ENCODE data around the gene SLC28A3.

The SLC28A3 gene

GRCh38 chr9:84323858-84324257 is 16.7 kb downstream of the SLC28A3 start:
- no peaks in the 10 kb centered on the region for H3K4me1 Mint-ChIP-seq (ENCODE audit: low read depth)
- no peak overlapping the region for H3K27ac Mint-ChIP-seq
- peaks cover 1% of the 10 kb centered on the region for H3K27me3 Mint-ChIP-seq
- peaks cover 2% of the 10 kb centered on the region for H3K36me3 Mint-ChIP-seq
- H3K9me3 Mint-ChIP-seq (ENCODE audit: low read depth): peaks cover 5% of the 10 kb centered on the region
- no peak overlapping the region for H3K4me3 Mint-ChIP-seq

- peaks cover under 1% of the 10 kb centered on the region for H3K36me3 Mint-ChIP-seq
Observed at GRCh38 chr9:84322828-84323227, 17.7 kb downstream of the SLC28A3 start.

GRCh38 chr9:84320231-84320630 is 20.3 kb downstream of the SLC28A3 start:
- Mint-ChIP-seq H3K4me3 (no peak overlapping the region), H3K4me1 (ENCODE audit: low read depth) (no peaks in the 10 kb centered on the region), H3K27ac (no peak overlapping the region), H3K27me3 (no peaks in the 10 kb centered on the region), H3K9me3 (ENCODE audit: low read depth) (no peaks in the 10 kb centered on the region), H3K36me3 (no peaks in the 10 kb centered on the region)

More at GRCh38 chr9:84322828-84323227, 17.7 kb downstream of the SLC28A3 start:
- Mint-ChIP-seq H3K27me3 (no peaks in the 10 kb centered on the region), H3K4me3 (no peak overlapping the region), H3K27ac (no peak overlapping the region), H3K4me1 (ENCODE audit: low read depth) (no peaks in the 10 kb centered on the region), H3K9me3 (ENCODE audit: low read depth) (peaks cover 2% of the 10 kb centered on the region)

- Mint-ChIP-seq H3K4me1 (ENCODE audit: low read depth) (peaks cover 2% of the 10 kb centered on the region), H3K36me3 (no peaks in the 10 kb centered on the region), H3K9me3 (ENCODE audit: low read depth) (no peaks in the 10 kb centered on the region), H3K27me3 (no peaks in the 10 kb centered on the region), H3K27ac (no peak overlapping the region), H3K4me3 (no peak overlapping the region)
Observed at GRCh38 chr9:84319632-84320031, 20.9 kb downstream of the SLC28A3 start.

GRCh38 chr9:84318981-84319380 is 21.6 kb downstream of the SLC28A3 start:
- Mint-ChIP-seq H3K4me1 (ENCODE audit: low read depth) (peaks cover 2% of the 10 kb centered on the region), H3K36me3 (no peaks in the 10 kb centered on the region), H3K27me3 (no peaks in the 10 kb centered on the region), H3K9me3 (ENCODE audit: low read depth) (no peaks in the 10 kb centered on the region), H3K27ac (no peak overlapping the region), H3K4me3 (no peak overlapping the region)

GRCh38 chr9:84317563-84317962 is 23.0 kb downstream of the SLC28A3 start:
- H3K9me3 Mint-ChIP-seq (ENCODE audit: low read depth): no peaks in the 10 kb centered on the region
- peaks cover 2% of the 10 kb centered on the region for H3K4me1 Mint-ChIP-seq (ENCODE audit: low read depth)
- H3K4me3 Mint-ChIP-seq: no peak overlapping the region
- H3K27me3 Mint-ChIP-seq: no peaks in the 10 kb centered on the region
- H3K27ac Mint-ChIP-seq: no peak overlapping the region
- H3K36me3 Mint-ChIP-seq: no peaks in the 10 kb centered on the region

GRCh38 chr9:84315278-84315877 is 25.2 kb downstream of the SLC28A3 start:
- Mint-ChIP-seq H3K27me3 (no peaks in the 10 kb centered on the region), H3K4me3 (no peak overlapping the region), H3K27ac (no peak overlapping the region), H3K9me3 (ENCODE audit: low read depth) (no peaks in the 10 kb centered on the region), H3K36me3 (no peaks in the 10 kb centered on the region), H3K4me1 (ENCODE audit: low read depth) (peaks cover 2% of the 10 kb centered on the region)

- Mint-ChIP-seq H3K36me3 (no peaks in the 10 kb centered on the region), H3K9me3 (ENCODE audit: low read depth) (no peaks in the 10 kb centered on the region), H3K4me3 (no peak overlapping the region), H3K27ac (no peak overlapping the region), H3K27me3 (no peaks in the 10 kb centered on the region), H3K4me1 (ENCODE audit: low read depth) (peaks cover 2% of the 10 kb centered on the region)
Observed at GRCh38 chr9:84314306-84314705, 26.3 kb downstream of the SLC28A3 start.

GRCh38 chr9:84310883-84311282 is 29.7 kb downstream of the SLC28A3 start:
- H3K27me3 Mint-ChIP-seq: no peaks in the 10 kb centered on the region
- H3K9me3 Mint-ChIP-seq (ENCODE audit: low read depth): no peaks in the 10 kb centered on the region
- peaks cover 2% of the 10 kb centered on the region for H3K4me1 Mint-ChIP-seq (ENCODE audit: low read depth)
- no peak overlapping the region for H3K27ac Mint-ChIP-seq
- no peaks in the 10 kb centered on the region for H3K36me3 Mint-ChIP-seq
- no peak overlapping the region for H3K4me3 Mint-ChIP-seq

GRCh38 chr9:84305497-84306131 is 34.9 kb downstream of the SLC28A3 start:
- Mint-ChIP-seq H3K27ac (no peak overlapping the region), H3K4me3 (no peak overlapping the region), H3K36me3 (no peaks in the 10 kb centered on the region), H3K27me3 (no peaks in the 10 kb centered on the region), H3K9me3 (ENCODE audit: low read depth) (no peaks in the 10 kb centered on the region), H3K4me1 (ENCODE audit: low read depth) (peaks cover 10% of the 10 kb centered on the region)

- H3K4me3 Mint-ChIP-seq: no peak overlapping the region
- H3K4me1 Mint-ChIP-seq (ENCODE audit: low read depth): peaks cover 10% of the 10 kb centered on the region
- no peaks in the 10 kb centered on the region for H3K9me3 Mint-ChIP-seq (ENCODE audit: low read depth)
- H3K36me3 Mint-ChIP-seq: no peaks in the 10 kb centered on the region
- H3K27me3 Mint-ChIP-seq: no peaks in the 10 kb centered on the region
- no peak overlapping the region for H3K27ac Mint-ChIP-seq
Observed at GRCh38 chr9:84304166-84304565, 36.4 kb downstream of the SLC28A3 start.

- H3K36me3 Mint-ChIP-seq: no peaks in the 10 kb centered on the region
- H3K27ac Mint-ChIP-seq: no peak overlapping the region
- peaks cover 10% of the 10 kb centered on the region for H3K4me1 Mint-ChIP-seq (ENCODE audit: low read depth)
- no peaks in the 10 kb centered on the region for H3K9me3 Mint-ChIP-seq (ENCODE audit: low read depth)
- H3K4me3 Mint-ChIP-seq: no peak overlapping the region
- no peaks in the 10 kb centered on the region for H3K27me3 Mint-ChIP-seq
Observed at GRCh38 chr9:84303061-84303460, 37.5 kb downstream of the SLC28A3 start.

GRCh38 chr9:84301851-84302250 is 38.7 kb downstream of the SLC28A3 start:
- H3K4me1 Mint-ChIP-seq (ENCODE audit: low read depth): peaks cover 21% of the 10 kb centered on the region
- H3K27me3 Mint-ChIP-seq: no peaks in the 10 kb centered on the region
- H3K27ac Mint-ChIP-seq: no peak overlapping the region
- no peaks in the 10 kb centered on the region for H3K9me3 Mint-ChIP-seq (ENCODE audit: low read depth)
- no peak overlapping the region for H3K4me3 Mint-ChIP-seq
- no peaks in the 10 kb centered on the region for H3K36me3 Mint-ChIP-seq

- no peaks in the 10 kb centered on the region for H3K36me3 Mint-ChIP-seq
- no peaks in the 10 kb centered on the region for H3K9me3 Mint-ChIP-seq (ENCODE audit: low read depth)
- no peak overlapping the region for H3K4me3 Mint-ChIP-seq
- H3K27me3 Mint-ChIP-seq: no peaks in the 10 kb centered on the region
- peaks cover 36% of the 10 kb centered on the region for H3K4me1 Mint-ChIP-seq (ENCODE audit: low read depth)
- no peak overlapping the region for H3K27ac Mint-ChIP-seq
Observed at GRCh38 chr9:84300271-84300670, 40.3 kb downstream of the SLC28A3 start.

- Mint-ChIP-seq H3K27me3 (no peaks in the 10 kb centered on the region), H3K4me1 (ENCODE audit: low read depth) (peaks cover 63% of the 10 kb centered on the region), H3K27ac (peak overlapping the region; percentile 98), H3K4me3 (no peak overlapping the region), H3K9me3 (ENCODE audit: low read depth) (no peaks in the 10 kb centered on the region), H3K36me3 (no peaks in the 10 kb centered on the region)
Observed at GRCh38 chr9:84297162-84297821, 43.3 kb downstream of the SLC28A3 start.
